Suppressor macrophage (primary cell): ENCODE results near the gene MCRIP2.
"Not testable (repeated sequence)": the region's sequence is repeated elsewhere in the genome, so short reads cannot be mapped to it uniquely, and the experiment has no call there.

ENCODE experiments used
- DNase-seq, 4 experiments: peaks; one replicate each; pipeline ENCODE4 v3.0.0-alpha.2; 2020 to 2022
- total RNA-seq, 17 experiments: gene quantifications; one replicate each; lab custom pipeline; 2026; ENCODE audit warnings: mixed read lengths in 6 of 17, inconsistent platforms in 3 of 17; lab: John Stamatoyannopoulos, UW

MCRIP2 gene
- 23.1 to 94.5 (median 46.9) reads per million in 17 experiments for total RNA-seq

DNA sequence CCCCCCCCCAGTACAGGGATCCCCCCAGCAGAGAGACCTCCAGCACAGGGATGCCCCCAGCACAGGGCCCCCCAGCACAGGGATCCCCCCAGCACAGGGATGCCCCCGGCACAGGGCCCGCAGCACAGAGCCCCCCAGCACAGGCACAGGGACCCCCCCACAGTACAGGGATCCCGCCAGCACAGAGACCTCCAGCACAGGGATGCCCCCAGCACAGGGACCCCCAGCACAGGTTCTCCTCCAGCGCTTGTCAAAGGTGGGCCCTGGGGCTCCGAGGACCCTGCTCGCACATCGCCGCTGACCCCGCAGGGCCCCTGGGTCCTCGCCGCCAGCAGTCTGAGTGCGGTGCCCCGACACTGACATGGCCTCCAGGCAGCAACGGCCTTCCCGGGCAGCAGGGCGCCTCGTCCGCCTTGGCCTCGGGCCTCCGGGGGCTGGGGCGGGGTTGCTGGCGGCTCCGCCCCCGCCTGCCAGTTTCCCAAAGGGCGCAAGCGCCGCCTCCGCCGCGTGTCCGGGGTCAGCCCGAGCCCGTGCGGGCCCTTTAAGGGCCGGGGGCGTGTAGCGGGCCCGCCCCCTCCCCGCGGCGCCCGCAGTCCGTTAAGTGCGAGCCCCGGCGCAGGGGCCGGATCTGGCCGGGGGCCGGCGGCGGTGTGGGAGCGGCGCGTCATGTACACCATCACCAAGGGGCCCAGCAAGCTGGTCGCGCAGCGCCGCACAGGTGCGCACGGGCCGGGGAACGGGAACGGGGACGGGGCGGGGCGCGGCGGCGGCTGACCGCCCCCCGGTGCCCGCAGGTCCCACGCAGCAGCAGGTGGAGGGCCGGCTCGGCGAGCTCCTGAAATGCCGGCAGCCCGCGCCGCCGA is at the start of gene MCRIP2:
Gene MCRIP2 (plus strand): TSS at position 503 of the 863 bp plus-strand sequence. CDS start 164 bp downstream, at position 667.
- DNase-seq, result peak; percentile 91 to 98 (median 94)

GRCh38 chr16:591892-592517 is 49.6 kb upstream of the MCRIP2 start:
- DNase-seq, result no peak

GRCh38 chr16:592518-593306 is 48.9 kb upstream of the MCRIP2 start:
- DNase-seq, result peak; percentile 74 to 83 (median 80)

- DNase-seq, result peak in 1 of 4 experiments; percentile 13
Observed at GRCh38 chr16:593406-593805, 48.2 kb upstream of the MCRIP2 start.

GRCh38 chr16:593807-594206 is 47.8 kb upstream of the MCRIP2 start:
- no peak for DNase-seq

DNA sequence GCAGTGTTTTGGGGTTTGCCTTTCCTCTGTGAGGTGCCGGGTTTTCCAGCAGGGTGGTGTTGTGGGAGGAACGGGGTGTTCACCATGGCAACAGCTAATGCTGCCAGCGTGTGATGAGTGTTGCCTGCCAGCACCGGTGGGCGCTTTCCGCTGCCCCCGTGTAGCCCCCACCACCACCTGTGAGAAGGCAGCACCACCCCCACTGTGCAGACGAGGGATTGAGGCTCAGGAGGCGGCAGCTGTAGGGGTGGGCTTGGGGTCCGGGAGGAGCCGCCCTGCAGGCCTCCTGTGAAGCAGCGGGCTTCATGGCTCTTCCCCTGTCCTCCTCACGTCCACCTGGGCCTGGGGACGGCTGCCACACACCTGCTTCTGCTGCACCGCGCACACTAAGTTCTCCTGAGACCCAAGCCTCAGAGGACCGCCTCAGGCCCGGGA is 46.5 kb upstream of the MCRIP2 start:
- no peak for DNase-seq

DNA sequence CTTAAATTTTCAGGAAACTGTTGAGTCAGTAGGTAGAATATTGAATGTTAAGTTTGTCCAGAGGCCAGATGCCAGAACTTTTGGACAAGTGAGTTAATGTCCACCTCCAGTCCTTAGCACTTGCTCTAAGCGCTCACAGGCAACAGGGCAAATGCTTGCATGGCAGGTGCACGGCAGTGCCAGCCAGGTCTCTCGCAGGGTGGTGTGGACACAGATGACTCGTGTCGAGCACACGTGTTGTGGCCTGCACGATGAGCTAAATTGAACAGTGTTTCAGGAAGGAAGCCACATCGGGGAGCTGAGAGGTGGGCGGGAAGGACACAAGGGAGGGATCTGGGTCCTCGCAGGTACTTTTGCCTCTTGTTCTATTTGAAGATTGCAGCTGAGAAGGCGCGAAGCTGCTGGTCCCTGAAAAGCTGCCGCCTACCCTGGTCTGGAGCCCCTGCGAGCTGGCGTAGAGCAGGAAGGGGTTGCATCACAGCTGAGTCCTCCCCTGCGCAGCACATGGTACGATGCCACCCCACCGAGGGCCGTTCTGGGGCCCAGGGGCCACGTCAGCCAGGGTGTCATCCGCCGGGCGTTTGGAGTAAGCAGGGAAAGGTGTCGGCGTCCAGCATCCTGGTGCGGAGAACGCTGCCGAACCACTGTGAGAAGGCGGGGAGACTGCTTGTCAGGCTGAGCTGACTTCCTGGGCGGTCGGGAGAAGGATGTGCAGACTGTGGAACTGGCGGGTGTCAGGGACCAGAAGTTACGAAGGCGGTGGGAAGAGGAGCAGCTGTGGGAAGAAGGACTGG is 45.5 kb upstream of the MCRIP2 start:
- peak; percentile 48 to 65 (median 55) for DNase-seq

DNA sequence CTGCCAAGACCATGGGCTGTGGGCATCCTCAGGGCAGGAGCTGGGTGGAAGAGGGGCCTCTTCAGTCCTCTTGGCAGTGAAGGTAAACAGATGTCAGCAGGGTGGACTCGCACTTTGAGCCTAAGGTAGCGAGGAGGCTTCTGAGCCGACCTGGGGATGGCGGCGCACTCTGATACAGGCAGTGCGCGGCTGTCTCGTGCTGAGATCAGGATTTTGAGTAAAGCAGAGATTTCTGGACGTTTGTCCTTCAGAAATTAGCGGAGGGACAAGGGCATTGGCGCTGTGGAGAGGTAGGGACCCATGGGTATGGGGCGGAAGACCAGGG is 44.9 kb upstream of the MCRIP2 start:
- DNase-seq, result no peak

DNA sequence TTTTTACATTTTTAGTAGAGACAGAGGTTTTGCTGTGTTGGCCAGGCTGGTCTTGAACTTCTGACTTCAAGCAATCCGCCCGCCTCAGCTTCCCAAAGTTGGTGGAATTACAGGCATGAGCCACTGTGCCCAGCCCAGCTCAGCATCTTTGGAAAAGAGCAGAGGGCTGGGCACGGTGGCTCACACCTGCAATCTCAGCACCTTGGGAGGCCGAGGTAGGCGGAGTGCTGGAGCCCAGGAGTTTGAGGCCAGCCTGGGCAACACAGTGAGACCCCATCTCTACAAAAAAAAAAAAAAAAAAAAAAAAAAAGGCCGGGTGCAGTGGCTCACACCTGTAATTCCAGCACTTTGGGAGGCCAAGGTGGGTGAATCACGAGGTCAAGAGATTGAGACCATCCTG is 44.0 kb upstream of the MCRIP2 start:
- not testable (repeated sequence) for DNase-seq

DNA sequence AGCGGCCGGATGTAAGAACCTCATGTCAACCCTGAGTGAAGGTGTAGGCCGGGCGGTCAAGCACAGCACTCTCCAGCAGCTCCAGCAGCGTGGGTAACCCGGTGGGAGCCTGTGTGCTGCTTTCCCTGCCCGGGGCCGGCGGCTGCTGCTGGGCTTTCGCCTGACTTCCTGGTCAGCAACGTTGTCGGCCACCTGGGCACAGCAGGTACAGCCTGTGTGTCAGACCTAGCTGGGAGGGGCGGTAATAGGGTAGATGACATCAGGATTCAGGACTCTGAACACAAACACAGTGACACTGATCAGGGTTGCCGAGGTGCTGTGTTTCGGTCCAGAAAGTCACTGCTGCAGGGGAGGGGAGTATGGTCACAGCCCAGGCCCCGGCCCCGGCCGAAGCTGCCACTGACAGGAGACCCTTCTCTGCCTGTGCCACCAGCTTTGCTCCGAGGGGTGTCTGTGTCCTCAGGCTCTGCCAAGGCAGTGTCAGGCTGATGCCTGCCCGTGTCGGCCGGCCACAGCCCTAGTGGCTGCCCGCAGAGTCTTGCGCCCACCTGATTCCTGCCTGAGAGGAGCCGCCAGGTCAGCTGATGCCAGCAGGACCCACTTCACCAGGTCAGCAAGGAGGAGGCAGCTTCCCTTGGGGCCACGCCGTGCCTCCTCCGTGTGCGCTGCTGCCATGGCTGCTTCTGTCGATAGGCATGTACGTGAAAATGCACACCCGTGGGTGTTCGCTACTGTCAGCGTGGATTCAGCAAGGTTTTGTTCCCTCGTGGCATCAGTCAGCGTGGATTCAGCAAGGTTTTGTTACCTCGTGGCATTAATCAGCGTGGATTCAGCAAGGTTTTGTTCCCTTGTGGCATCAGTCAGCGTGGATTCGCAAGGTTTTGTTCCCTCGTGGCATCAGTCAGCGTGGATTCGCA is 42.5 kb upstream of the MCRIP2 start:
- DNase-seq, result no peak

- peak in 1 of 4 experiments; percentile 23 for DNase-seq
Observed at GRCh38 chr16:600781-601180, 40.8 kb upstream of the MCRIP2 start.

DNA sequence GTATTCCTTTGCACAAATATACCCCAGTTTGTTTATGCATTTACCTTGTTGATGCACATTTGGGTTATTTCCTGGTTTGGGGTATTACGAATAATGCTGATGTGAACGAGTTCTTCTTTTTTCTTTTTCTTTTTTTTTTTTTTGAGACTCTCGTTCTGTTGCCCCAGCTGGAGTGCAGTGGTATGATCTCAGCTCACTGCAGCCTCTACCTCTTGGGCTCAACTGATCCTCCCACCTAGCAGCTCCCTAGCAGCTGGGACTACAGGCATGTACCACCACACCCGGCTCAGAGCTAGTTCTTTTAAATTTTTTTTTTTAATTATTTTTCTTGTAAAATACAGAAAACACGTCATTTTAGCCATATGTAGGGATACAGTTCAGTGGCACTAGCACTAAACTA is 37.7 kb upstream of the MCRIP2 start:
- DNase-seq, result no peak

DNA sequence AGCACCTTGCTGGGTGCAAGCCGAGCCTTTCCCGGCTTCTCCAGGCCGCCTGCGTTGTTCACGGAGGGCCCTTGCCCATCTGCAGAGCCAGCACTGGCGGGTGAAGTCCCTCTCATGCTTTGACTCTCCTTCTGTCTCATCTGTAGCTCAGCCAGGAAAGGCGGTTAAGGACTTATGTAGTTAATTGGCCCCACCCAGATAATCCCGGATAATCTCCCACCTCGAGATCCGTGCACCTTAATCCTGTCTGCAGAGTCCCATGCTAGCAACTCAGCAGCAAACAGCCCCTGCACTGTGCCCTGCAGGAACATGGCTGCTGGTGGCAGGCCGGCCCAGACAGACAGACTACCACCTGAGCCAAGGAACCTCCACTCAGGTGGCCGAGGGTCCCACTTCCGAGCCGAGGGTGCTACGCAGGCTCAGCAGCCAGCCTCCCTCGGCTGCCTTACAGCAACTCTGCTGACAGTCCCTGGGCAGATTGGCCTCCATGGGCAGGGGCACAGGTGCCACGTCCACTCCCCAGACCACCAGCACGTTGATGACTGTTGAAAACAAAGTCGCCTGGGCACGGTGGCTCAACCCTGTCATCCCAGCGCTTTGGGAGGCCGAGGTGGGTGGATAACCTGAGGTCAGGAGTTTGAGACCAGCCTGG is 34.8 kb upstream of the MCRIP2 start:
- DNase-seq, result no peak

DNA sequence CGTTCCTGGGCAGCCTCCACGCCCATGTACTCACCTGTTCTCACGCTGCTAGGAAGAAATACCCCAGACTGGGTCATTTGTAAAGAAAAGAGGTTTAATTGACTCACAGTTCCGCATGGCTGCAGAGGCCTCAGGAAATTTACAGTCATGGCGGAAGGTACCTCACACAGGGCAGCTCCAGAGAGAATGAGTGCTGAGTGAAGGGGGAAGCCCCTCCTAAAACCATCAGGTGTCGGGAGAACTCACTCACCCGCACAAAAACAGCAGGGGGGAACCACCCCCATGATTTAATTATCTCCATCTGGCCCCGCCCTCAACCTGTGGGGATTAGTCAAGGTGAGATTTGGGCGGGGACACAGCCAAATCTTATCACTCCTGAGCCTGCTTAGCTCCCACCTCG is 33.6 kb upstream of the MCRIP2 start:
- DNase-seq, result no peak

DNA sequence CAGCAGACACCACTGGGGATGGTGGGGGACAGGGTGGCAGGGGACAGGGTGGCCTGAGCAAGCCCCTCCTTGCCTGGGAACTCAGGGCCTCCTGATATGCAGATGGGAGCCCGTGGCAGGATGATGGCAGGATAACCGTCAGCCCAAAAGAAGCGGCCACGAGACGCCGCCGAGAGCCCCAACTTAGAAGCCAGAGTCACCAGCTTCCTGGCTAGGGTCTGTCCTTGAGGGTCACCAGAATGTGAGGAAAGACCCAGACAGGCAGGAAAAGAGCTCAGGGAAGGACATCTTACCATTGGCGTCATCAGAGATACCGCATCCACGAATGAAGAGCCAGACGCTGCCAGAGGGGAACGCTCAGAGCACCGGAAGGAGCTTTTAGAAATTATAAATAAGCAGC is 32.3 kb upstream of the MCRIP2 start:
- no peak for DNase-seq

DNA sequence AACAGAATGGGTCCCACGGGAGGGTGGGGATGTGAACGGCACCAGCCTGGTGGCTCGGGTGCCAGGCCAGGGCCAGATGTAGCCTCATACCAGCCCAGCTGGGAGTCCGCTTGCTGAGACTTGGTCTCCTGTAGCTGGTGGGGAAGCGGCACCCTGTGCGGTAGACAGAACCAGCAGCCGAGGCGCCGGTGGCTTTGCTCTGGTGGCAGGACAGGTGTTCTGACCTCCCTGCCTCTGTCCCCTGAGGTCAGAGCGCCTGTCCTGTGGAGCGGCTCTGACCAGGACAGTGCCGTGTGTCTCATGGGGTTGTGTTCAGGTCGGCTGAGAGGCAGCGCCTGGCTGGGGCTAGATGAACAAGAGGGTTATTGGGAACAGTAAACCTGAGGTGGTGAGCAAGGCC is 31.6 kb upstream of the MCRIP2 start:
- no peak for DNase-seq

- peak; percentile 70 to 86 (median 76) for DNase-seq
Observed at GRCh38 chr16:610513-611381, 30.9 kb upstream of the MCRIP2 start.

- no peak for DNase-seq
Observed at GRCh38 chr16:615122-615521, 26.5 kb upstream of the MCRIP2 start.

- DNase-seq, result no peak
Observed at GRCh38 chr16:616733-617586, 24.7 kb upstream of the MCRIP2 start.
